CD4-positive, alpha-beta T cell treated with Interleukin-17A for 1 hour (primary cell): ENCODE measurements around the gene SLC27A5.
A peak's percentile ranks its signal among the peaks of the same experiment; 100 is the strongest.
"Not testable (repeated sequence)": the region's sequence is repeated elsewhere in the genome, so short reads cannot be mapped to it uniquely, and the experiment has no call there.

ENCODE experiments used
- DNase-seq: peaks from one replicate; pipeline ENCODE4 v3.0.0-alpha.2; 2020

Gene SLC27A5

GRCh38 chr19:58492265-58492664 is 19.5 kb downstream of the SLC27A5 start:
- no peak for DNase-seq

DNA sequence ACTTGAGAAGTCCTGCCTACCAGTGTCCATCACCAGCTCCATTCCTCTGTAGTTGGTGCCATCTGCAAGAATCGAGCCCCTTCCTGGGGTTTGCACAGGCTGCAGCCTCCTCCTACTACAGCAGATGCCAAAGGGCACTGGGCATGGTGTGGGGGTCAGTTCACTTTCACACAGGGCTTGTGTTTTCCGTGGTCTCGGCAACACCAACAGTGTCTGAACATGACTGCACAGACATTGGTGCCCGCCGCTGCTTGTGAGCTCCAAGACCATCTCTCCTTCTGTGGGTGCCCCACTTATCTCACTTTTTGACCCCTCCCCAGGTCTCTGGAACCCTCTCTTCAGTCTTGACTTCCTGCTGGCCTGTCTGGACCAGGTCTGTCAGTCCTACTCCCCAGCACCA is 20.4 kb downstream of the SLC27A5 start:
- DNase-seq, result no peak

DNA sequence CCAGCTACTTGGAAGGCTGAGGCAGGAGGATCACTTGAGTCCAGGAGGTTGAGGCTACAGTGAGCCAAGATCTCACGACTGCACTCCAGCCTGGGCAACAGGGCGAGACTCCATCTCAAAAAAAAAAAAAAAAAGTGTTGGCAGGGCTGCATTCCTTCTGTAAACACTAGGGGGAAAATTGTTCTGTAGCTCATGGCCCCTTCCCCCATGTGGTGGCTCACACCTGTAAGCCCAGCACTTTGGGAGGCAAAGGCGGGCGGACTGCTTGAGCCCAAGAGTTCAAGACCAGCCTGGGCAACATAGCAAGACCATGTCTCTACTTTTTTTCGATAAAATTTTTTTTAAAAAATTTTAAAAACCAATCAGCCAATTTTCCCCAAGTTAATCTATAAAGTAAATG is 27.4 kb downstream of the SLC27A5 start:
- not testable (repeated sequence) for DNase-seq

DNA sequence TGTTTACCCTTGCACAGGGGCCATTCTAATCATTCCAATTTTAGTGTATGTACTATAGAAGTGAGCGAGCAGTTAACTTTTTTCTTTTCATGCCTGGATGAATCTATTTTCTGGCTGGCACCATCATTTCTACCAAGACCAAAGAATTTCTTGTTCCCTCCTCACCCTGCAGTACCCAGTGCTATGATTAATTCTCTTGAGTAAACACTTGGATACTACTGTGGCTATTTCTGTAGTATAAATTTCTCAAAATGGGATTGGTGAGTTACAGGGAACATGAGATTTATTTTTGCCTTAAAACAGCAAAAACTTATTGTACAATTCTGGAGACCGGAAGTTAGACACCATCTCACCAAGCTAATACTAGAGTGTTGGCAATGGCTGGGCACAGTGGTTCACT is 28.0 kb downstream of the SLC27A5 start:
- no peak for DNase-seq

- DNase-seq, result no peak
These were observed 29.4 kb downstream of the SLC27A5 start for GRCh38 chr19:58482372-58482771.

DNA sequence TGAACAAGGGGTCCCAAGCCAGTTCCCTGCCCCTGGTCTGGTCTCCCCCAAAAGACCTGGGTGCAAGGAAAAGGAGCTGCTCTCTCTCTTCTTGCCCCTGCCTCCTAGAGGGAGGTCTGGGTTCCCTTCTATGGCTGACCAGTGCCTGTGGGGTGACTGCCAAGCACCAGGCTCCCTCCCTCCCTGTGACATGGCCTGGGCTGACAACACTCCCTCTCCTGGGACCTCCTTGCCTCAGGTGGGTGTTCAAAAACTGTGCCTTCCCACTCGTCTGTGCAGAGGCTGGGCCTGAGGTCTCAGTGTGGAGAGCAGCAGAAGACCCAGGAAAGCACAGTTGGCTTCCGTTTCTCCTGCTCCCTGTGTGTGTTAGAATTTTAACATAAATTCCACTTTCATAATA is 31.0 kb downstream of the SLC27A5 start:
- no peak for DNase-seq

DNA sequence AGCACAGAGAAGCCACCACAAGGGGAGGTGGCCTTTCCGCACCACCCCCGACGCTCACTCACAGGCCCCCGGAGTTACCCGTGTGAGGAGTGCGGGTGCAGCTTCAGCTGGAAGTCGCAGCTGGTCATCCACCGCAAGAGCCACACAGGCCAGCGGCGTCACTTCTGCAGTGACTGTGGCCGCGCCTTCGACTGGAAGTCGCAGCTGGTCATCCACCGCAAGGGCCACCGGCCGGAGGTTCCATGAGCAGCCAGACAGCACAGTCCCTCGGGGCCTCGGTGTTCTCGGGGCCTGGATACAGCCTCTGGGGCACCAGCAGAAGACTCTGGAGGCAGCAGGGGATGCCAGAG is 31.3 kb downstream of the SLC27A5 start:
- no peak for DNase-seq

DNA sequence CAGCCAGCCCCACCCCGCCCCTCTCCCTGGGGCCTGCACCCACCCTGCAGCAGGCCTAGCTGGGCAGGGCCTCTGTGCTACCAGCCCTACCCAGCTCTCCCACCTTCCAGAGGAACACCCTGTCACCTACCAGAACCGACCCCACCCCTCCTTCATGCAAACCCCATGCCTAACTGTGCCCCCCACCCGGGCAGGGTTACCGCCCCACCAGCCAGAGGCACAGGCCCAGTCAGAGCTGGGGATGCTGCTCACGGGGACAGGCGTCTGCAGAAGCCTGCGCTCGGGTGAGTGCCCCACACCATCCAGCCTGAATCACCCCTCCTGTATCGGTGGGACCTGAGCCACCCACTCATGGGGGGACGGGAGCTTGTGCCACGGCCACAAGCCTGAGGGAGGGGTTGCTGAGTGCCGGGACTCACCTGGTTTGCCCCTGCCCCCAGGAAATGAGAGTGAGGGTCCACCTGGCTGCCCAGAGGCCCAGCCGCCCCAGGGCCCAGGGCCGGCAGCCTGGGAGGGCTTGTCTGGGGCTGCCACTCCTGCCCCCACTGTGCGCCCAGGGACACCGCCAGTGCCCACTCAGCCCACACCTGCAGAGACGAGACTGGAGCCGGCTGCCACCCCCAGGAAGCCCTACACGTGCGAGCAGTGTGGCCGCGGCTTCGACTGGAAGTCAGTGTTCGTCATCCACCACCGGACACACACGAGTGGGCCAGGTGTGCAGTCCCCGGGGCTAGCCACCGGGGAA is 31.9 kb downstream of the SLC27A5 start:
- DNase-seq, result no peak

DNA sequence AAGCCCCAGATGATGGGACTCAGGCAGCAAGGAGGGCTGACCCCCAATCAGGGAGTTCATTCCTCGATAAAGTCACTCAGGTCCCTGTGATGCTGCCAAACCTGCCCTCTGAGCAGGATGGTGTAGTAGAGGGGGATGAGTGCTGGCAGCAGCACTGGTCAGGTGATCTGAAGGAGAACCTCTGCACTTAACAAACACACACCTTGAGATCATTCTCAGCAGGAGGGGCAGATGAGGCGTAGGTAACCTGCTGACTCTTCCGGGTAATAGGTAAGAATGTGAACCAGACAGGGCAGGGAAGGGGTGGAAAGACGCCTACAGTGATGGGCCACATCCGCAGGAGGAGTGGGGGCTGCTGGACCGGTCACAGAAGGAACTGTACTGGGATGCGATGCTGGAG is 32.5 kb downstream of the SLC27A5 start:
- DNase-seq, result no peak

DNA sequence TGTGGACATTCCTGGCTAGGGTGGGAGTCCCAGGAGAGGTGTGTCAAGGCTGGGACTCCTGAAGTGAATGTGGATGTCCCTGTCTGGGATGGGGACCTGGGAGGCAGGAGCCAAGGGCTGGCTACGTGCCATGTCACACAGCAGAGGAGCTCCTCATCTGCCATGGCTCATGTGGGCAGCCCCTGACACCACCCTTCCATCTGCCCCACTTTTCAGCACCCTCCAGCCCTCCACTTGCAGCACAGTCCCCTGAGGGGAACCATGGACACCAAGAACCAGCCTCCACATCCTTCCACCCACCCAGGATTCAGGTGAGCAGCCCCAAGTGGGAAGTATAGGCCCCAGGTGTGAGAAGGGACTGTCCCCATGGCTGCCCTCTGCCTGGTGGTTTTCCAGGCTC is 33.9 kb downstream of the SLC27A5 start:
- DNase-seq, result no peak

- DNase-seq, result no peak
These were observed 34.7 kb downstream of the SLC27A5 start for GRCh38 chr19:58477130-58477529.

- no peak for DNase-seq
These were observed 35.2 kb downstream of the SLC27A5 start for GRCh38 chr19:58476498-58477015.

GRCh38 chr19:58475714-58476497 is 35.9 kb downstream of the SLC27A5 start, which contains the start of gene ZNF446:
Gene ZNF446, plus strand, starts transcription at chr19:58476352. Its CDS starts 867 bp downstream, at chr19:58477219.
- peak; percentile 97 for DNase-seq

DNA sequence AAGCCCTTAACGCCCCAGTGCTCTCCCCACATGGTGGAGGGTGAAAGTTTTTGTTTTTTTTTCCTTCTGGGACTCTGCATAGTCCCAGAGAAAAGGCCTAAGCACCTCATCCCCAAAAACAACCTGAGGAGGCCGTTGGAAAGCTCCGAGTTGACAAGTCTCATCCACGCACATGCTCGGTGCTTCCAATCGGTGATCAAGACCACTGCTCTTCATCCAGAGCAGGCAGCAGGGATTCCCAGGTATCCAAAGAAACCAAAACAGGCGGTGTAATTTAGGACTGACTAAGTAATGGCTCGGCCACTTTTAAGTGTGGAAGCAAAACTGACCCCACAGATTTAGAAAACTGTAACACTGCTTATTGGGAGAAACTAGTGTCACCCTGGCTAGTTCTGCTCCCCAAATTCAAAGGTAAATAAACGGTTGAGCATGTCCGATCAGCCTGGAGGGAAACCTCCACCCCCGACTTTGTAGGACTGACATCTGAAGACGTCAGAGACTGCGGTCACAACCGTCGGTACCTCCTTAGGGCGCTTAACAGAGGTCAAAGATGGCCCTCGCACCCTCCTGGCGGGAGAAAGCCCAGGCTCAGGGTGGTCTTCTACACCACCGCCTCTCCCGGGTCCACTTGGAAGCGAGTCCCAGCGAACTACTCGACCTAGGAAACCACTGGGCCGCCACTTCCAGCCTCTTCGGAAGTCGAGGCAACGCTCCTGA is 36.6 kb downstream of the SLC27A5 start:
- no peak for DNase-seq

DNA sequence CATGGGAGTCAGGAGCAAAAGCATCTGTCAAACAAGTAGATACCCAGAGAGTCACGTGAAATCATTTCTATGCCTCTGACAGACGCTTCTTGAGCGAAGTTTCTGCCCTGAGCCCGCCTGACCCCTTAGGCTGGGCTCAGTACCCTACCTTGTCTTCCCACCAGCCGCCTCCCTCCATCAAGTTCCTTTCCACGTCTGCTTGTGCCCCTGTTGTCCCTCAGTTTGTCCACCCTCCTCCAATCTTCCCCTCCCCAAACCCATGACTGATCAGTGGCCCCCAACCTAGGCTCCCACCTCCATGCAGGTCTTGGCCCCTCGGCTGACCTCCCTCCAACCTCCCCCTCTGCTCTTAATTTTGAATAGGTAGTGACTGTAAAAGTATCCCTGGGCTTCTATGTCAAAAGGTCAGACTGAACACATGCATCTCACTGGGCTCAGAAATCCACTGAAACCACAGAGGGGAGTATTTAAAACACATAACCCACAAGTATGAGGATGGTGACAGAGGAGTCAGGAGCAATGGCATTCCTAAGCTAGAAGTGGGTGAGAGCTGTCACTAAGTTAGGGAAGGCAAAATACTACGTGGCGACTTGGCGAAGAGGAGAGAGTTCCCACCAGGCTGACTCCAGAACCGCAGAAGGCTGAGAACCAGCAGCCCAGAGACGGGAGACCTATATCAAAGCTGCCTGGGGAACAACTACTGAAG is 37.3 kb downstream of the SLC27A5 start:
- DNase-seq, result no peak

DNA sequence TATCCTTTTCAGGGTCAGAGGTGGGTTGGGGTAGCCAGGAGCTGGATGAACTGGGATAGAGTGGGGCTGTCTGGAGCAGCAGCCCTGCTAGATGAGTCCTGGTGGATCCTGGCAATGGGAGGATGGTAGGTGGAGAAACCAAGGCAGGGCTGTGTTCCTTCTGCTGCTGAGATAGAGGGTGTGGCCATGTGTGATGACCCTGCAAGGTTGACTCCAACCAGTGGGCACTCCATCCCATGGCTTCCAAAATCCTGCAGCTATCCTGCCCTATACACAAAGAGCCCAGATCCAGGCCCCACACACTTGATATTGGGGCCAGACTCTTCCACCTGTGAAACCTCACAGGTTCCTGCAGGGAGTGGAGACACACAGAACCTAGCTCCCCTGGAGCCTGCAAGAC is 38.0 kb downstream of the SLC27A5 start:
- DNase-seq, result no peak

DNA sequence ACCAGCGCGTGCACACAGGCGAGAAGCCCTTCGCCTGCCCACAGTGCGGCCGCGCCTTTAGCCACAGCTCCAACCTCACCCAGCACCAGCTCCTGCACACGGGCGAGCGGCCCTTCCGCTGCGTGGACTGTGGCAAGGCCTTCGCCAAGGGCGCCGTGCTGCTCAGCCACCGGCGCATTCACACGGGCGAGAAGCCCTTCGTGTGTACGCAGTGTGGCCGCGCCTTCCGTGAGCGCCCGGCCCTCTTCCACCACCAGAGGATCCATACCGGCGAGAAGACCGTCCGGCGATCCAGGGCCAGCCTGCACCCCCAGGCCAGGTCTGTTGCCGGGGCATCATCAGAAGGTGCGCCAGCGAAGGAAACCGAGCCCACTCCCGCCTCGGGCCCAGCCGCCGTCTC is 40.1 kb downstream of the SLC27A5 start:
- no peak for DNase-seq

DNA sequence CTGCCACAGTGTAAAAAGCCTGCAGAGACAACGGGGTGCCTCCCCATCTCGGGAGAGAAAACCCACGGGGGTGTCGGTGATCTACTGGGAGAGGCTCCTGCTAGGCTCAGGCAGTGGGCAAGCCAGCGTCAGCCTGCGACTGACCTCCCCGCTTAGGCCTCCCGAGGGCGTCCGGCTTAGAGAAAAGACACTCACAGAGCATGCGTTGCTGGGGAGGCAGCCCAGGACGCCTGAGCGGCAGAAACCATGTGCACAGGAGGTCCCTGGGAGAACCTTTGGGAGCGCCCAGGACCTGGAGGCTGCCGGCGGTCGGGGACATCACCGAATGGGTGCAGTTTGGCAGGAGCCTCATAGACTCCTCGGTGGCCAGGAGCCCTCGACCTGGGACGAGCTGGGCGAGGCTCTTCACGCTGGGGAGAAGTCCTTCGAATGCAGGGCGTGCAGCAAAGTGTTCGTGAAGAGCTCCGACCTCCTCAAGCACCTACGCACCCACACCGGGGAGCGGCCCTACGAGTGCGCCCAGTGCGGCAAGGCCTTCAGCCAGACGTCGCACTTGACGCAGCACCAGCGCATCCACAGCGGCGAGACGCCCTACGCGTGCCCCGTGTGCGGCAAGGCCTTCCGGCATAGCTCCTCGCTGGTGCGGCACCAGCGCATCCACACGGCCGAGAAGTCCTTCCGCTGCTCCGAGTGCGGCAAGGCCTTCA is 40.8 kb downstream of the SLC27A5 start:
- DNase-seq, result not testable (repeated sequence)

- DNase-seq, result no peak
These were observed 42.4 kb downstream of the SLC27A5 start for GRCh38 chr19:58469241-58470013.

- DNase-seq, result no peak
These were observed 43.5 kb downstream of the SLC27A5 start for GRCh38 chr19:58468216-58468839.
